GM12878 (cell line): Measurements from ENCODE around the gene SORL1. TPM values are rescaled to one million over a fixed set of nuclear protein-coding genes. Genes with fewer than 3 reads are reported as not detected.

Experiments
- ATAC-seq: fragments of 200-7000 bp; cut with Tn5 transposase; 3 replicates; pipeline ENCODE4 v1.9.1; 2020; ENCODE audit warnings: mild to moderate bottlenecking, moderate library complexity
- BruUV-seq: library from RNA; stranded (reverse); fragments of 400-500 nt; replicated peaks from 2 replicates; lab custom pipeline; 2021; lab: Mats Ljungman, UMichigan
- CTCF ChIA-PET: fragments of 300-600 bp; sonication (Branson Sonifier 250); formaldehyde crosslinking; extraction: SDS; loops from one replicate; lab custom pipeline; 2021; ENCODE audit warnings: inconsistent platforms; lab: Yijun Ruan, JAX
- POLR2A ChIA-PET: fragments of 350-600 bp; formaldehyde crosslinking; extraction: SDS; loops from one replicate; lab custom pipeline; 2021; ENCODE audit warnings: inconsistent platforms; lab: Charles Lee
- RAD21 ChIA-PET: fragments of 300-600 bp; sonication (Branson Sonifier 250); formaldehyde crosslinking; loops from one replicate; lab custom pipeline; 2023; ENCODE audit warnings: antibody characterized with exemption; ENCODE audit not compliant: unreplicated experiment; lab: Charles Lee
- SMC1A ChIA-PET: fragments of 300-600 bp; sonication (Branson Sonifier 250); formaldehyde crosslinking; loops from one replicate; lab custom pipeline; 2023; ENCODE audit not compliant: unreplicated experiment, uncharacterized antibody; lab: Charles Lee
- DNase-seq: peaks from one replicate; pipeline ENCODE4 v3.0.0-alpha.2; 2011; ENCODE audit warnings: low read depth, low spot score
- FAIRE-seq: peaks from 3 replicates; lab custom pipeline; 2011; peaks lifted over from hg19 to GRCh38; lab: Jason Lieb, UNC
- H2AFZ ChIP-seq: 2 replicates; pipeline ENCODE4 v1.6.0; 2011; ENCODE audit warnings: low read depth, low read length, control low read depth; ENCODE audit not compliant: control insufficient read depth
- H3K27ac ChIP-seq: 2 replicates; pipeline ENCODE4 v1.5.1; 2011; ENCODE audit warnings: control low read depth; ENCODE audit not compliant: control insufficient read depth, insufficient read depth
- H3K27me3 ChIP-seq, 2 experiments: replicated peaks in 1 of 2; 2 replicates each; pipeline versions ENCODE4 v1.6.0 to v1.6.1; 2011; ENCODE audit warnings: low read length in 1 of 2; ENCODE audit not compliant: control insufficient read depth in 2 of 2, insufficient read depth in 2 of 2
- H3K36me3 ChIP-seq, 2 experiments: 2 replicates each; pipeline ENCODE4 v1.5.1; 2011; ENCODE audit warnings: low read length in 1 of 2; ENCODE audit not compliant: control insufficient read depth in 2 of 2, insufficient read depth in 2 of 2
- H3K4me1 ChIP-seq: 2 replicates; pipeline ENCODE4 v1.6.1; 2011; ENCODE audit warnings: mild to moderate bottlenecking, low read length, moderate library complexity, mixed read lengths; ENCODE audit not compliant: control insufficient read depth, insufficient read depth
- H3K4me2 ChIP-seq: 2 replicates; pipeline ENCODE4 v1.6.0; 2011; ENCODE audit warnings: control low read depth; ENCODE audit not compliant: control insufficient read depth, insufficient read depth
- H3K4me3 ChIP-seq: fragments of 200-600 bp; sonication (generic); 2 replicates; pipeline ENCODE4 v1.5.1; 2016
- H3K79me2 ChIP-seq: 2 replicates; pipeline ENCODE4 v1.6.0; 2011; ENCODE audit warnings: low read length; ENCODE audit not compliant: control insufficient read depth, insufficient read depth
- H3K9ac ChIP-seq: 2 replicates; pipeline ENCODE4 v1.8.0; 2011; ENCODE audit warnings: low read length, control low read depth, mixed read lengths; ENCODE audit not compliant: control insufficient read depth, insufficient read depth
- H3K9me3 ChIP-seq: replicated peaks from 3 replicates; pipeline ENCODE4 v1.5.1; 2011; ENCODE audit warnings: mild to moderate bottlenecking, low read length; ENCODE audit not compliant: control insufficient read depth, insufficient read depth
- H4K20me1 ChIP-seq: 2 replicates; pipeline ENCODE4 v1.6.0; 2011; ENCODE audit not compliant: control insufficient read depth, insufficient read depth
- BHLHE40 ChIP-seq, 2 experiments: fragments of 450-650 bp in 1 of 2; IDR thresholded peaks; 2 replicates each; pipeline ENCODE4 v1.6.1; 2011 to 2017; ENCODE audit warnings: low read depth in 2 of 2, borderline replicate concordance in 1 of 2, improper control_type of control experiment in 1 of 2, low read length in 1 of 2, mild to moderate bottlenecking in 1 of 2
- CBFB ChIP-seq: IDR thresholded peaks from 2 replicates; pipeline ENCODE4 v1.6.1; 2016; ENCODE audit warnings: antibody characterized with exemption, low read depth
- CBX5 ChIP-seq: sonication (generic); IDR thresholded peaks from 2 replicates; pipeline ENCODE4 v1.6.1; 2016; ENCODE audit warnings: low read depth, moderate library complexity, mild to moderate bottlenecking, inconsistent platforms
- CHD2 ChIP-seq: IDR thresholded peaks from 2 replicates; pipeline ENCODE4 v1.6.1; 2011; ENCODE audit warnings: low read depth, low read length, improper control_type of control experiment, borderline replicate concordance
- IKZF2 ChIP-seq, 2 experiments: fragments of 450-650 bp; IDR thresholded peaks; 2 replicates each; pipeline ENCODE4 v1.6.1; 2017; ENCODE audit warnings: mild to moderate bottlenecking in 2 of 2, moderate library complexity in 2 of 2
- MTA2 ChIP-seq: fragments of 450-650 bp; IDR thresholded peaks from 2 replicates; pipeline ENCODE4 v1.6.1; 2016; ENCODE audit warnings: low read depth, mild to moderate bottlenecking, moderate library complexity
- MXI1 ChIP-seq: fragments of 150-350 bp; IDR thresholded peaks from 2 replicates; pipeline ENCODE4 v1.6.1; 2011; ENCODE audit warnings: low read depth, mild to moderate bottlenecking, inconsistent platforms, low read length, improper control_type of control experiment
- NR2C2 ChIP-seq: IDR thresholded peaks from 2 replicates; pipeline ENCODE4 v1.6.1; 2011; ENCODE audit warnings: borderline replicate concordance, low read depth; ENCODE audit not compliant: control insufficient read depth, insufficient read length
- NR2F1 ChIP-seq: fragments of 450-650 bp; conservative IDR thresholded peaks from 2 replicates; pipeline ENCODE4 v1.6.1; 2017; ENCODE audit warnings: mild to moderate bottlenecking
- PAX5 ChIP-seq: IDR thresholded peaks from 2 replicates; pipeline ENCODE4 v1.6.1; 2011; ENCODE audit warnings: low read depth, low read length, borderline replicate concordance
- RELA ChIP-seq: fragments of 450-650 bp; IDR thresholded peaks from 2 replicates; pipeline ENCODE4 v1.8.0; 2014; ENCODE audit warnings: borderline replicate concordance; ENCODE audit not compliant: partially characterized antibody
- ZNF217 ChIP-seq: fragments of 450-650 bp; IDR thresholded peaks from 2 replicates; pipeline ENCODE4 v1.6.1; 2017; ENCODE audit warnings: antibody characterized with exemption, mild to moderate bottlenecking
- ZSCAN29 ChIP-seq: fragments of 450-650 bp; IDR thresholded peaks from 2 replicates; pipeline ENCODE4 v1.6.1; 2017; ENCODE audit warnings: mild to moderate bottlenecking, moderate library complexity
- WGBS: methylation state at CpG from one replicate; pipeline ENCODE4 v1.1.6; 2016; ENCODE audit warnings: low lambda C conversion rate; ENCODE audit not compliant: insufficient replicate concordance, insufficient coverage; ENCODE audit errors: missing lambda C conversion rate; 5-methylcytosine and 5-hydroxymethylcytosine counted together
- in situ Hi-C: fragments of 300-500 bp; cut with MboI; formaldehyde crosslinking; loops from 9 replicates; pipeline ENCODE4 v1.14.3; 2018; ENCODE audit warnings: mixed read lengths
- intact Hi-C: fragments of 100-400 bp; cut with micrococcal nuclease; formaldehyde crosslinking; loops from one replicate; pipeline ENCODE4 v1.14.2; 2022; ENCODE audit not compliant: unreplicated experiment
- polyA plus RNA-seq, 11 experiments: library from polyadenylated mRNA; depleted of rRNA in 4 of 11; unstranded in 6 of 11; stranded (reverse) in 5 of 11; fragments of >200 nt; fragmentation: Nextera tagmentation in 4 of 11; fragmentation: Illumina TruSeq in 1 of 11; extraction: Ambion mirVana in 4 of 11; extraction: Trizol in 1 of 11; gene quantifications; 1 replicate in 1 of 11; 2 replicates in 10 of 11; pipeline versions ENCODE4 v1.2.1 to v1.2.3, GENCODE V29; 2011 to 2016; ENCODE audit warnings: inconsistent platforms in 2 of 11, missing spikeins in 2 of 11, low read depth in 1 of 11
- total RNA-seq, 4 experiments: library from RNA; depleted of rRNA in 3 of 4; stranded (reverse); fragments of >200 nt in 3 of 4; fragmentation: Illumina TruSeq in 1 of 4; extraction: Trizol in 1 of 4; gene quantifications; 2 replicates each; pipeline versions ENCODE4 v1.2.1 to v1.2.3, GENCODE V29; 2013 to 2021
- TF ChIP-seq, protein P1 (sequence below): IDR thresholded peaks from 2 replicates; pipeline ENCODE4 v1.6.1; 2012; ENCODE audit warnings: improper control_type of control experiment, low read depth, low read length; ENCODE audit not compliant: insufficient replicate concordance
- TF ChIP-seq, protein P2 (sequence below): IDR thresholded peaks from 2 replicates; pipeline ENCODE4 v1.6.1; 2011; ENCODE audit warnings: low read depth, low read length, improper control_type of control experiment, borderline replicate concordance

SORL1 gene
- total and polyA plus RNA-seq, 10 of the 15 experiments (the other 5 are each of a cell fraction or from before 2014, with no cell fraction given) = 20.2 to 107 (median 59.9) TPM

DNA sequence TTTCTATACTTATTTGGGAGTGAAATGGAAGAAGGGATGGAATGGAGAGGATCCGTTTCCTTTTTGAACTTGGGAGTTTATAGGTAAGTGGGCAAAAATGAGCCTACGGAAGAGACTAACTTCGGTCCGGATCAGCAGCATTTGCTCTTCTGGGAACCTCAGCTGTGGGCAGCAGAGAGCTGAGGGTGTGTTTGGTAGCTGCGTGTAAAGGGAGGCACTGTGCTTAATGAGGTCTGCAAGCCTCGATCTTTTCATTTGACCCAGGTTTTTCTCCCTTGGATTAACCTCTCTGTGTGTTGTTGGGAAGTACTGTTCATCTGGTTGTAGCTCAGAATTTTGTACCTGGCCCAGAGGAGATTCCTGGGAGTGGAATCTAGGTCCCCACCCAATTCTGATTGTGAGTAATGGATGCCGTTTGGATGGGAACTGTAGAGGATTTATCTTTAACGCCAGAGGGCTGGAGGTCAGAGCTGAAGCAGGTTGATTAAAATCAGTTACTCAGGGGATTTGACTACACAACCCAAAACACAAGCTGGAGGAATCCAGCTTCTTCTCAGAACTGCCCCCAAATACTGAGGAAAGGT lies 202.2 kb downstream of the SORL1 start:
- ChIA-PET SMC1A (interaction anchor here (0.8 to 2.0 kb wide), 10 partner anchors 9 to 846 kb away, joined by 3 to 8 read pairs (median 4); no protein-coding TSS in a partner anchor), POLR2A (no interaction called here), CTCF (interaction anchor here (0.7 to 6.3 kb wide), 20 partner anchors 9 to 925 kb away, joined by 3 to 46 read pairs (median 4); partner anchors contain the start of gene BLID), RAD21 (interaction anchor here (0.8 to 1.6 kb wide), 6 partner anchors 9 to 851 kb away, joined by 3 to 7 read pairs (median 4); no protein-coding TSS in a partner anchor)
- Histone ChIP-seq H3K4me2 (no peak overlapping the region), H3K4me1 (peaks cover 9% of the 10 kb centered on the region), H3K27me3 (no peaks in the 10 kb centered on the region), H3K9ac (no peak overlapping the region), H3K36me3 (no peaks in the 10 kb centered on the region), H3K79me2 (no peaks in the 10 kb centered on the region), H3K27ac (no peak overlapping the region), H4K20me1 (no peaks in the 10 kb centered on the region), H3K9me3 (no peaks in the 10 kb centered on the region), H3K4me3 (no peak overlapping the region), H2AFZ (no peak overlapping the region)
- DNase-seq = no peak
- BruUV-seq = no TSS peak
- no peak for ATAC-seq
- 80% methylated on average over 8 of the region's 8 CpGs for WGBS
- FAIRE-seq = no peak
- intact Hi-C loops (loop anchor here (10.0 kb wide), 1 partner anchor 310 kb away; no protein-coding TSS in a partner anchor), in situ Hi-C loops (loop anchor here (5.0 kb wide), 1 partner anchor 553 kb away; no protein-coding TSS in a partner anchor)
- TF ChIP-seq NR2F1 (no peak), MTA2 (no peak), IKZF2 (IDR thresholded peaks at IDR 0.05) (no peak), RELA (no peak), PAX5 (no peak), NR2C2 (no peak), ZNF217 (no peak), ZSCAN29 (no peak), CBFB (no peak), MXI1 (no peak), BHLHE40 (IDR thresholded peaks at IDR 0.05; ENCODE audit: borderline replicate concordance in 1 of 2, low read depth in 2 of 2, low read length in 1 of 2) (no peak), CBX5 (no peak), CHD2 (no peak)
- TF ChIP-seq, protein P1, sequence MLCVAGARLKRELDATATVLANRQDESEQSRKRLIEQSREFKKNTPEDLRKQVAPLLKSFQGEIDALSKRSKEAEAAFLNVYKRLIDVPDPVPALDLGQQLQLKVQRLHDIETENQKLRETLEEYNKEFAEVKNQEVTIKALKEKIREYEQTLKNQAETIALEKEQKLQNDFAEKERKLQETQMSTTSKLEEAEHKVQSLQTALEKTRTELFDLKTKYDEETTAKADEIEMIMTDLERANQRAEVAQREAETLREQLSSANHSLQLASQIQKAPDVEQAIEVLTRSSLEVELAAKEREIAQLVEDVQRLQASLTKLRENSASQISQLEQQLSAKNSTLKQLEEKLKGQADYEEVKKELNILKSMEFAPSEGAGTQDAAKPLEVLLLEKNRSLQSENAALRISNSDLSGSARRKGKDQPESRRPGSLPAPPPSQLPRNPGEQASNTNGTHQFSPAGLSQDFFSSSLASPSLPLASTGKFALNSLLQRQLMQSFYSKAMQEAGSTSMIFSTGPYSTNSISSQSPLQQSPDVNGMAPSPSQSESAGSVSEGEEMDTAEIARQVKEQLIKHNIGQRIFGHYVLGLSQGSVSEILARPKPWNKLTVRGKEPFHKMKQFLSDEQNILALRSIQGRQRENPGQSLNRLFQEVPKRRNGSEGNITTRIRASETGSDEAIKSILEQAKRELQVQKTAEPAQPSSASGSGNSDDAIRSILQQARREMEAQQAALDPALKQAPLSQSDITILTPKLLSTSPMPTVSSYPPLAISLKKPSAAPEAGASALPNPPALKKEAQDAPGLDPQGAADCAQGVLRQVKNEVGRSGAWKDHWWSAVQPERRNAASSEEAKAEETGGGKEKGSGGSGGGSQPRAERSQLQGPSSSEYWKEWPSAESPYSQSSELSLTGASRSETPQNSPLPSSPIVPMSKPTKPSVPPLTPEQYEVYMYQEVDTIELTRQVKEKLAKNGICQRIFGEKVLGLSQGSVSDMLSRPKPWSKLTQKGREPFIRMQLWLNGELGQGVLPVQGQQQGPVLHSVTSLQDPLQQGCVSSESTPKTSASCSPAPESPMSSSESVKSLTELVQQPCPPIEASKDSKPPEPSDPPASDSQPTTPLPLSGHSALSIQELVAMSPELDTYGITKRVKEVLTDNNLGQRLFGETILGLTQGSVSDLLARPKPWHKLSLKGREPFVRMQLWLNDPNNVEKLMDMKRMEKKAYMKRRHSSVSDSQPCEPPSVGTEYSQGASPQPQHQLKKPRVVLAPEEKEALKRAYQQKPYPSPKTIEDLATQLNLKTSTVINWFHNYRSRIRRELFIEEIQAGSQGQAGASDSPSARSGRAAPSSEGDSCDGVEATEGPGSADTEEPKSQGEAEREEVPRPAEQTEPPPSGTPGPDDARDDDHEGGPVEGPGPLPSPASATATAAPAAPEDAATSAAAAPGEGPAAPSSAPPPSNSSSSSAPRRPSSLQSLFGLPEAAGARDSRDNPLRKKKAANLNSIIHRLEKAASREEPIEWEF = no peak
- TF ChIP-seq, protein P2, sequence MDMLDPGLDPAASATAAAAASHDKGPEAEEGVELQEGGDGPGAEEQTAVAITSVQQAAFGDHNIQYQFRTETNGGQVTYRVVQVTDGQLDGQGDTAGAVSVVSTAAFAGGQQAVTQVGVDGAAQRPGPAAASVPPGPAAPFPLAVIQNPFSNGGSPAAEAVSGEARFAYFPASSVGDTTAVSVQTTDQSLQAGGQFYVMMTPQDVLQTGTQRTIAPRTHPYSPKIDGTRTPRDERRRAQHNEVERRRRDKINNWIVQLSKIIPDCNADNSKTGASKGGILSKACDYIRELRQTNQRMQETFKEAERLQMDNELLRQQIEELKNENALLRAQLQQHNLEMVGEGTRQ = no peak
